DMS79 treated with DMSO at 0.1 percent for 48 hours (cell line): ENCODE results near the gene HEATR5A.
"Not testable (repeated sequence)": the region's sequence is repeated elsewhere in the genome, so short reads cannot be mapped to it uniquely, and the experiment has no call there.

Source experiments
- DNase-seq: peaks from one replicate; lab custom pipeline; 2025; lab: John Stamatoyannopoulos, UW

Gene HEATR5A

GRCh38 chr14:31326111-31326510 is 94.2 kb downstream of the HEATR5A start:
- DNase-seq = no peak

GRCh38 chr14:31323419-31323818 is 96.9 kb downstream of the HEATR5A start:
- no peak for DNase-seq

- no peak for DNase-seq
Measured at GRCh38 chr14:31320922-31321766, 99.2 kb downstream of the HEATR5A start.

- DNase-seq = no peak
Measured at GRCh38 chr14:31320216-31320615, 100.1 kb downstream of the HEATR5A start.

- DNase-seq = no peak
Measured at GRCh38 chr14:31319701-31320100, 100.6 kb downstream of the HEATR5A start.

GRCh38 chr14:31312934-31313333 is 107.4 kb downstream of the HEATR5A start:
- DNase-seq = no peak

GRCh38 chr14:31312370-31312769 is 108.0 kb downstream of the HEATR5A start:
- not testable (repeated sequence) for DNase-seq

- DNase-seq = no peak
Measured at GRCh38 chr14:31307618-31308017, 112.7 kb downstream of the HEATR5A start.

- DNase-seq = no peak
Measured at GRCh38 chr14:31307198-31307597, 113.2 kb downstream of the HEATR5A start.

- DNase-seq = no peak
Measured at GRCh38 chr14:31303654-31304053, 116.7 kb downstream of the HEATR5A start.

- DNase-seq = no peak
Measured at GRCh38 chr14:31300883-31301282, 119.5 kb downstream of the HEATR5A start.

- no peak for DNase-seq
Measured at GRCh38 chr14:31300296-31300695, 120.1 kb downstream of the HEATR5A start.

GRCh38 chr14:31297701-31298344 is 122.5 kb downstream of the HEATR5A start:
- DNase-seq = no peak

- no peak for DNase-seq
Measured at GRCh38 chr14:31297112-31297511, 123.2 kb downstream of the HEATR5A start.

- DNase-seq = no peak
Measured at GRCh38 chr14:31294746-31295405, 125.5 kb downstream of the HEATR5A start.

- DNase-seq = no peak
Measured at GRCh38 chr14:31292937-31293616, 127.3 kb downstream of the HEATR5A start.

GRCh38 chr14:31291210-31291609 is 129.1 kb downstream of the HEATR5A start:
- no peak for DNase-seq

GRCh38 chr14:31287294-31287972 is 132.9 kb downstream of the HEATR5A start:
- no peak for DNase-seq

- no peak for DNase-seq
Measured at GRCh38 chr14:31286456-31287293, 133.7 kb downstream of the HEATR5A start.

GRCh38 chr14:31283578-31284252 is 136.6 kb downstream of the HEATR5A start:
- DNase-seq = no peak
